Left cardiac atrium (tissue), 4 donors: Measurements from ENCODE around the gene IL10RB. TPM values are rescaled to one million over a fixed set of nuclear protein-coding genes. Genes with fewer than 3 reads are reported as not detected.
A peak's percentile ranks its signal among the peaks of the same experiment; 100 is the strongest.
"Not testable (repeated sequence)": the region's sequence is repeated elsewhere in the genome, so short reads cannot be mapped to it uniquely, and the experiment has no call there.

ENCODE experiments used
- ATAC-seq, 2 donors: fragments of 200-7000 bp; cut with Tn5 transposase; one replicate each; pipeline ENCODE4 v1.9.1; 2020; ENCODE audit warnings: mild to moderate bottlenecking in 2 of 2, moderate library complexity in 2 of 2
- DNase-seq: peaks from one replicate; pipeline ENCODE4 v3.0.0-alpha.2; 2020
- intact Hi-C, 2 donors: fragments of 100-400 bp; cut with DNase I; formaldehyde crosslinking; loops; one replicate each; pipeline versions ENCODE4 v1.14.1 to v1.15.1; 2022 to 2023
- total RNA-seq, 2 donors: library from RNA; stranded (reverse); fragmentation: NEBNext Ultra II Directional; extraction: Animal tissue kit (Norgen Biotek cat#: 25700); gene quantifications; one replicate each; pipeline ENCODE4 v1.2.1, GENCODE V29; 2021
- donor health status: DM: no; HTN: yes; CAD: no.
- donor health status: DM: no; HTN: yes; CAD: no; lungs with severe emphysema.
- donor health status: DM: yes; HTN: yes; CAD: no.
- donor health status: Dilated cardiomyopathy.

The IL10RB gene
- total RNA-seq, 2 donors from 2014 or later = 14.9 to 16.7 TPM

- DNase-seq (no peak), ATAC-seq (no peak)
- intact Hi-C loops = no loop called here
These were observed 27.5 kb upstream of the IL10RB start for GRCh38 chr21:33238565-33239255.

GRCh38 chr21:33239559-33240127, 26.5 kb upstream of the IL10RB start:
- DNase-seq, ATAC-seq, intact Hi-C loops: not testable (repeated sequence)

GRCh38 chr21:33240404-33240803, 25.8 kb upstream of the IL10RB start:
- no peak for ATAC-seq
- intact Hi-C loops = no loop called here
- DNase-seq = no peak

GRCh38 chr21:33241846-33242245, 24.3 kb upstream of the IL10RB start:
- ATAC-seq (no peak), DNase-seq (no peak)
- intact Hi-C loops = no loop called here

GRCh38 chr21:33242846-33243245, 23.3 kb upstream of the IL10RB start:
- intact Hi-C loops, ATAC-seq, DNase-seq: not testable (repeated sequence)

- no peak for DNase-seq
- peak; percentile 39 to 72 for ATAC-seq
- intact Hi-C loops = no loop called here
These were observed 21.9 kb upstream of the IL10RB start for GRCh38 chr21:33244082-33244778.

- ATAC-seq = no peak
- intact Hi-C loops = no loop called here
- no peak for DNase-seq
These were observed 21.4 kb upstream of the IL10RB start for GRCh38 chr21:33244779-33245105.

GRCh38 chr21:33245289-33245918, 20.8 kb upstream of the IL10RB start:
- DNase-seq = no peak
- ATAC-seq = no peak
- intact Hi-C loops = no loop called here

GRCh38 chr21:33246506-33246905, 19.7 kb upstream of the IL10RB start:
- intact Hi-C loops = no loop called here
- ATAC-seq (peak in 1 of 2 donors; percentile 53), DNase-seq (no peak)

- intact Hi-C loops = no loop called here
- ATAC-seq = no peak
- DNase-seq = no peak
These were observed 19.2 kb upstream of the IL10RB start for GRCh38 chr21:33246963-33247362.

- DNase-seq (no peak), ATAC-seq (peak in 1 of 2 donors; percentile 50)
- intact Hi-C loops = no loop called here
These were observed 18.6 kb upstream of the IL10RB start for GRCh38 chr21:33247599-33247998.

GRCh38 chr21:33249331-33250002, 16.7 kb upstream of the IL10RB start:
- no peak for ATAC-seq

GRCh38 chr21:33251119-33251518, 15.0 kb upstream of the IL10RB start:
- intact Hi-C loops = no loop called here
- DNase-seq (no peak), ATAC-seq (no peak)

More at GRCh38 chr21:33249331-33250002, 16.7 kb upstream of the IL10RB start:
- DNase-seq = no peak
- intact Hi-C loops = no loop called here

- DNase-seq, intact Hi-C loops, ATAC-seq: not testable (repeated sequence)
These were observed 12.8 kb upstream of the IL10RB start for GRCh38 chr21:33253382-33253781.

- intact Hi-C loops = no loop called here
- no peak for ATAC-seq
- no peak for DNase-seq
These were observed 11.4 kb upstream of the IL10RB start for GRCh38 chr21:33254766-33255165.

- intact Hi-C loops = no loop called here
- no peak for DNase-seq
- no peak for ATAC-seq
These were observed 10.8 kb upstream of the IL10RB start for GRCh38 chr21:33255404-33255803.

GRCh38 chr21:33256019-33256418, 10.1 kb upstream of the IL10RB start:
- DNase-seq = no peak
- intact Hi-C loops = no loop called here
- no peak for ATAC-seq

GRCh38 chr21:33257094-33257803, 8.9 kb upstream of the IL10RB start:
- intact Hi-C loops = no loop called here
- DNase-seq (no peak), ATAC-seq (no peak)

- intact Hi-C loops = no loop called here
- DNase-seq = no peak
- no peak for ATAC-seq
These were observed 7.7 kb upstream of the IL10RB start for GRCh38 chr21:33258475-33258874.
